ENCODE data around the gene KIF5C.
A peak's percentile ranks its signal among the peaks of the same experiment; 100 is the strongest.

The KIF5C gene

DNA sequence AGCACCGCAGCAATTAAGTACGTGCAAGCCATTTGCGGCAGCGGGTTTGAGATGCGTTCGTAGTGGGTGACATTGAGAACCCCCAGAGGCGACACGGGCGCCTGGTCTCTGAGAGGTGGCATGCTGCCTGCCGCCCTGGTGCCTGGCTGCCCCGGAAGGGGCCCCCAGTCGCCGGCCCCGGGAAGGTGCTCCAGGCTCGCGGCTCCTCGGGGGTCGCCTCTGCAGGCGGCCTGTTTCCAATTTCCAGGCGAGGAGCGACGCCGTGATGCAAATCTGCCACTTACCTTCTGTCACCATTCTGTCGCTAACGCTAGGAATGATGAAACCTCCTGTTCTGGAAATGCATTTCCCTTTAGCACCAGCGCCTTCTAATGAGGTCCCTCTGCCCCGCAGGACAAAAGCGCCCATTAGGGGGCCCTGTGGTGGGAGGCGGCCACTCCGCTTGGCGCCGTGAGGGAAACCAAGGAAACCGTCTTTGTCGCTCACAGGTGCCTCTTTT is 13.0 kb downstream of the KIF5C start:
- DNase-seq, result no peak

DNA sequence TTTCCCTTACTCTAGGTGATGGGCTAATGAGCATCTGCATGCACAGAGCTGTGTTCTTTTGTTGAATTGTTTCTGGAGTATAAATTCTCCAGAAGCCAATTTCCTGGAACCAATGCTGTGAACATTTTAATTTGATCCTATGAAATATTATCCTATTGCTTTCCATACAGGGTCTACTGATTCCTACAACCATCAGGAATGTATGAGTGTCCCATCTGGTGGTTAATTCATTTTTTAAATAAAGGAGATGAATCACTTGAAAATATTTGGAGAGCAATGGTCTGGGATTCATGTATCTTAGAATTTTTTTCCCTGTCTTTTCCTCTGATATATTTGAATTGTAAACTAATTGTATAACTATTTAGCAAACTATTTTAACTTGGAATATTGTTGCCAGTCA is 14.0 kb downstream of the KIF5C start:
- no peak for DNase-seq

DNA sequence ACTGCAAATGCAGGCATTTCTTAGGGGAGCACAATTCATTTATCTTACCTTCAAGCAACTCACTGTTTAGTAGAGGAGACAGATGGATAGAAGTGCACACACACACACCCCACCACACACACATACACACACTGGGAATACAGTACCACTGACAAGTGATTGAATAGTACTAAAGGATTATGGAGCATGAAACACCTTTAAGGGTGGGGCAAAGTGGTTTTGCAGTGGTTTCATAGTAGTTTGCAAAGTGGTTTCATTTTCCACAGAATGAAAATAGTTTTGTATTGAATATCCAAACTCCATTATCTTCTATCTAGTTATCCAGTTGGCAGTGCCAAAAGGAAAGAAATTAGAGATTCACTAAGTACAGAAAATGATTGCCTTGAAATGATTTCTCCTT is 18.9 kb downstream of the KIF5C start:
- no peak for DNase-seq

DNA sequence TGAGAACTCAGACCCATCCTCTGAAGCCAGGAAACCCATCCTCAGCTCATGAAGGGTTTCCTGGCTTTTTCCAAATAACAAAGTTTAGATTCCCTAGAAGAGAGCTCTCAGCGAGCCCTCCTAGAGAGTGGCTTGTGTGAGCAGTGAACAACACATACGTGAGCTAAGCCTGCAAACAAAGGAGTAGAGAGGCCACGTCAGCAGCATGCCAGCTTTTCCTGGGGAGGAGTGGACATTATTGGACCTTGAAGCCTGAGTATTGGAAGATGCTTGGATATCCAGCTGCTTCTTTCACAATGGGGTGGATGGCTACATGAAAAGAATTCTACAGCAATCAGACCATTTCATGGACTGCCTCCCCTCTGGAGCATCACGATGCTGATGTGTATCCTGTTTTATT is 21.1 kb downstream of the KIF5C start:
- DNase-seq, result no peak

DNA sequence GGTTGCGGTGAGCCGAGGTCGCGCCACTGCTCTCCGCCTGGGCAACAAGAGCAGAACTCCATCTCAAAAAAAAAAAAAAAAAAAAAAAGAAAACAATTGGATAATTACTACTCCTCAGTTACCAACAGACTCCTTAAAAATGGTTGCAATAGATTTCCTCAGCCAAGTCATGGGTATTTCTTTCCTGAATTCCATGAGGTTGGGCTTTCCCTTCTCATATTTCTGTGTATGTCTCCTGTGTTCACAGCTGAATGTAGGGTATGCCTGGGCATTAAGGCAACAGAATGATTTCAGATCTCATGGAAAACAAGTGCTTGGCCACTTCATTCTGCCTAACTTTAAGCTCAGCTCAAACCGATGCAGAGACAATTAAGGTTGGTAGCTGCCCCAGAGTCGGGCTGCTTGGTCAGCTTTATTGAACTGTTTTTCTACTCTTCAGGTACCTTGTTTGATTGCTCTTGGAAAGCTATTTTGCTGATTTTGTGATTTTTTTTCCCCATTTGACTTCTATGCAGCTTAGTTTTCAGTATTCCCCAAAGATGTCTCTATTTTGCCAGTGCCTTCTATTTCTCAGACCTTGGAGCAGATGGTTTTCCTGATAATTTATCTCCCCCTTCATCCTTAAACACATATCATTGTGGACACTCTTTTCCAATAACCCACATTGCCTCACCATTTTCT is 24.8 kb downstream of the KIF5C start:
- no peak for DNase-seq

DNA sequence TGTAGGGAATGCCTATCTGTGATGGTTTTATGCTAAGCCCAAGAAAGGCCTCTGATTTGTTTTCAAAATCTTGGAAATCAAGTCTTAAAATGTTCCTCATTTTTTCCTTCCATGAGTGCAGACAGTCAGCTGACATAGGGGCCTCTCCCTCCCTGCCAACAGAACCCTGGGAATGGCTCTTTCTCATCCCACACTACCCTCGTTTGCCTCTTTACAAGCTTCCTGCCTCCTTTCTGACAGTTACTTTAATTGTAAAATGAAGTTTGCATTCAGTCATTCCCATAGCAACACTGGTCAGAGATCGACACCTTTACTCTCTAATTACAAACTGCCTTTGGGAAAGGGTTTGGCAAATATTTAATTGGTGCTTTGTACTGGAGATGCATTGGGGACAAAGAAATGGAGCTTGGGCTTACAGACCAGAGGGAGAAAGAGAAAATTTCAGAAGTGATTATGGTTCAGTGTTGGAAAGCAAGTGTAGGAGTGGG is 25.4 kb downstream of the KIF5C start:
- DNase-seq, result no peak

DNA sequence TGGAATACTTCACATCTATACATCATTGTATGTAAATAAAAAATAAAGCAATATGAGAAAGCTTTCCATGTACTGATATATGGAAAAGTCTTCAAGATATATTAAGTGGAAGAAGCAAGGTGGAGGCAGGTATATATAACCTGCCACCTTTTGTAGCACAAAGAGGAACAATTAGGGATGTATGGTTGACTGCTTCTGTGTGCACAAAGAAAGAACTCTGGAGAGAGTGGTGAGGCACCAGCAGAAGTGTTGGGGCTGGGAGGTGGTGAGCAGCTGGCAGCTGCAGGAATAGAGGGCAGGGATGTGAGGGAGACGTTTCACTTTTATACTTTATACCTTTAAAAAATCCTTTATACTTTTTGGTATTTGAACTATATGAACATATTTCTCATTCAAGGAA is 26.1 kb downstream of the KIF5C start:
- DNase-seq, result no peak

DNA sequence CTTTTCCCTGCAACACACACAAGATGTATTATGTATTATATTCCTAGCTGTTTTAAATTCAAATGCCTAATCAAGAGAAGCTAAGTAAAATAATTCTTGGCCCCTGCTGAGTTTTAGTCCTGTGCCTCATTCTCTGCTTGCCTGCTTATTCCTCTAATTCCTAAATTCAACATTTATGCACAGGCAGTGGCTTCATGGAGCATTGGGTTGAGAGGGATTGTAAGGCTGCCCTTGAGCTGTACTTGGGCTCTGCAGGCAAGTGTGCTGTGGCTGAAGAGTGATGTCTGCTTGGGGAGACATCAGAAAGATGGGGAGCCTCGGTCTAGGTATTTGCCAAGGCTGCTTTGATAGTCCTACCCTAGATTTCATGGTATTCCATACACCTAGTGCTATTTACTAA is 27.8 kb downstream of the KIF5C start:
- no peak for DNase-seq

DNA sequence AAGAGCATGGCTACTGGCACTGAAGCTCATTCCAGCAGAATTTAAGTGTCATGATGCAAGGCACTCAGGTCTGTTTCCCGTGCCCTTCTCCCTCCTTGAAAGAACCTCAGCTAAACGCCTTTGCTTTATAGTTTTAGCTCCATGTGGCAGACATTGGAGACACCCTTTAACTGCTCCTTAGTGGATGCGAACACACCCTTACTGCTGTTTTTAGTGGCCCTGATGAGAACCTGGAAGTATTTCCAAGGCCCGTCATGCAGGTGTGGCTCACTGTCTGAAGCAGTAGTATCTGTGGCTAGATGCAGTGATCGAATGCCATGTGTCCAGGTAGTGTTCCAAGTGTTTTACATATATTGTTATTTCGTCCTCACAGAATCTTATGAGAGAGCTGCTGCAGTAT is 28.3 kb downstream of the KIF5C start:
- DNase-seq, result no peak

DNA sequence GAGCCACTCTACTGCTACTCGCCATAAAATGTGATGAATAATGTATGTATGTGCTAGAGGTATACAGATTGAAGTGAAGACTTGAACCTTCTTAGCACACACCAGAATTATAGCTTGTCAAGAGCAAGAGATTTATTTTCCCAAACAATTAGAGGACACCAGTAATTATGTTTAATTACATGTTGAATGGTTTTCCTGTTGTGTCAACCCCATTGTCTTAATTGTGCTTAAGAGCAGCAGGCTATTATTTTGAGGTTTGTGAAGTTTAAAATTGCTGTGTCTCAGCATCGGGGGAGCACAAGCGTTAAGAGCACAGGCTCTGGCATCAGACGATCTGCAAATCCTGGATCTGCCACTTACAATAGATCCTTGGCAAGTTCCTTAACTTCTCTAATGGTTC is 29.0 kb downstream of the KIF5C start:
- no peak for DNase-seq

DNA sequence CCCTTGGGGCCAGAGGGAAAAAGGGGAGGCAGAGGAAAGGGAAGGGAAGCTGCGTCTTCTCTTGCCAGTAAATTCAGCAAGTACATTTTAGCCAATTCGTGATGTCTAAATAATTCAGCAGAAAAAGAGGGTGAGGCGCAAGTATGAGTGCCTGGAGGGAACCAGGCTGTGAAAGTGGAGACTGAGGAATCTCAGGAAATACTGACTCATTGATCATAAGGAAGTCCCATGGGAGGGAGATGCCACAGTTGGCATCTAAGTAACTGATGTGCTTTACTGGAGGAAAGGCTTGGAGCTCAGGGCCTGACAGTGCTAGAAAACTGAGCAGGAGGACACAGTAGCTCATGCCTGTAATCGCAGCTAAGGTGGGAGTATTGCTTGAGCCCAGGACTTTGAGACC is 31.1 kb downstream of the KIF5C start:
- DNase-seq, result no peak

DNA sequence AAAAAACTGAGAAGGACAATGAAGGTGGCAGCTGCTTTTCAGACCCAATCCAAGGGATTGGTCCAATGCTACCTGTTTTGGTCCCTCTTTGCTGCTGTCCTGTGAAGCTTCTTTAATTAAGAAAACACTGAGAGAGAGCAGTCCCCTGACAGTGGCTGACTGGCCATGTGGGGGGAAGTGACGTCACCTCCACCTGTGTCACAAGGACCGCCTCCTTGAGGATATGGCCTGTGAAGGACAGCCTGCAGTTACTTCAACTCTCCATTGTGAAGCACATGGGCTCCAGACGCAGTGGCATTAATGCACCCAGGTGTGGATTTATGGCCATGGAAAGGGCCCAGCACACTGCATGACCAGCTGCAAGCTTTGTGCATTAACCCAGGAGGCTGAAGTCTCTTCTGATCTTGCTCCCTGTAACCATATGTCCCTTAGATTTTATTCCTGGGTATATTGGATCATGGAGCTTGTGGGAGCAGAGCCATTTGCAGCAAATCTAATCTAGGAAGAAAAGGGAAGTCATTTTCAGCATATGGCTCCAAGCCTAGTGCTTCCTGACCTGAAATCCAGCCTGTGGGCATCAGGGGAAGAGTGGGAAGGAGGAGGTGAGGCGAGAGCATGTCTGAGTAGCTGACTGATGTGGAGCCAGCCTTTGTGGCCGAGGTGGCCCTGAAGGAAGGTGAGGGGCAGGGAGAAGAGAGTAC is 32.2 kb downstream of the KIF5C start:
- DNase-seq, result no peak

DNA sequence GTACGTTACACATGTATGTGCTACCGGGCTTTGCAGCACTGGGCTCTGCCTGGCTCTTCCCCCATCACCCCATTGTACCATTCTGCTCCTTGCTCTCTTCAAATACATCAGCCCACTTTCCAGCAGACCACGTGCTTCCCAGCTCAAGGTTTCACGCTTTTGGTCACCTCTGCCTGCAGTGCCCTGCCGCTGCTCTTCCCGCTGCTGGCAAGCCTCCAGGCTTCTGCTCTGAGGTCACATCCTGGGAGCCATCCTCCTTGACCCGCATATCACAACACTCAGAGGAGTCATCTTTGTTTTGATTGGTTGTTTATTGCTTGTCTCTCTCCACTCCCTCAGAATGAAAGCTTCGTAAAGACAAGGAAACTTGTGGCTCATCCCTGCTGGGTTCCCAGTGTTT is 34.1 kb downstream of the KIF5C start:
- no peak for DNase-seq

DNA sequence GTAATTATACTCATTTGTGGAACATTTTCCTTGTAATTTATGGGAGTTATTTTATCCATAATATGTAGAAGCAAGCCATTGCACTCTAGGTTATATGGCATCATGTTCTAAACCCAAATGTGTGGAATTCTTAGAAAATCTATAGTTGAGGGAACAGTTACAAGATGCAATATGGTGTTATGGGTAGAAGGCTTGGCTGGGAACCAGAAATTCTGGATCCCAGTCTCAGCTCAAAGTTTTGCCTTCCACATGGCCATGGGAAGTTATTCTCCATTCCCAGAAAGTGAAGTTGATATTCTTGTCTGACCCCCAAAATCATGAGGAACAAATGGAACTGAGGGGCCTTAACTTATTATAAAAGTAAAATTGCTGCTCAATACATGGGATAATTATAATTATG is 38.0 kb downstream of the KIF5C start:
- DNase-seq, result no peak

DNA sequence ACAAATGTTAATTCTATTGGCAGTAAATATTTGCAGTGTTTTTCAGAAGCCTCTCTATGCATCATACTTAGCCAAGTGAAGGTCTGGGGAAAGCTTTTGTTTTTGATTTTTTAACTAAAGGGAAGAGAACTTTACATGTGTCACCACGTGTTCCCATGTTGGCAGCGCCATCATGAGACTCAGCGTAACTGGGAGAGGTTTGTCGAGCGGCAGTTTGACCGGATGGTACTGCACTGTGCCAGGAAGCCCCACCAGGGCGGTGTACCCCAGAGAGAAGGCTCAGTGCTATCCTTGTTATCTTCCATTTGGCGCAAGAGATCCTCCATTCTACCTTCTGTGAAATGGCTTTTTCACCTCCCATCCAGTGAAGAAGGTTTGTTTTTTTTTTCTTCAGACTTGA is 38.5 kb downstream of the KIF5C start:
- DNase-seq, result no peak

DNA sequence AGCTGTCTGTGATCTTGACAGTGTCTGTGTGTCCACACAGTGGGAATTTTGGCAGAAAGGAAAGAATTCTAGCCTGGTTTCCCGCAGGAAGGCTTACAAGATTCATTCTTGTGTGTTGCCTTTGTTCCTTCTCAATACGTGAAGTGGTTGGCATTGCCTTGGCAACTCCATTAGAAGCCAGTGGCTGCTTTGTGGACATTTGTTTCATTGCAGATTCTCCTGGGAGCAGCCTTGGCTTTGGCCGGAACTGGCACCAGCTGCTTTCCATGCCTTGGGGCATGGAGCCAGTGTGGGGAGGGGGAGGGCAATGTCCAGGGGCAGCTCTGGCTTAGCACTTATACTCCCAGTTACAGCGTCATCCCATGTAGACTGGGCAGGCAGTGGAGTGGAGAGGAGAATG is 39.4 kb downstream of the KIF5C start:
- DNase-seq, result no peak

DNA sequence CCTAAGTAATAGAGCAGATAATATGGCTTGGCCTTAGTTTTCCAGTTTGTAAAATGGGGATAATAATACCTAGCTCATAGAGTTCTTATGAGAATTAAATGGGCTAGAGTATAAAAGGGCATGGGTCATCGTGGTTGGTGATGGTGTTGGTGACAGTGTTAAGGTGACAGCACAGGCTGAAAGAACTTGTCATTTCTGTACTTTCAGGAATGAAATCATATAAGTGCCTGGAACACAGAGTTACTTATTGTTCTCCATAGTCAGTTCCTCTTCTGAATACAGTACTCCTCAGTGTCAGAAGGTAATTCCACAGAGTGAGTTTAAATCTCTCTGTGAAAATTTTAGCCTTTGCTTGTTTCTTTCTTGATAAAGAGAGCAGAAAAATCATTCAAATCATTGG is 42.4 kb downstream of the KIF5C start:
- no peak for DNase-seq

DNA sequence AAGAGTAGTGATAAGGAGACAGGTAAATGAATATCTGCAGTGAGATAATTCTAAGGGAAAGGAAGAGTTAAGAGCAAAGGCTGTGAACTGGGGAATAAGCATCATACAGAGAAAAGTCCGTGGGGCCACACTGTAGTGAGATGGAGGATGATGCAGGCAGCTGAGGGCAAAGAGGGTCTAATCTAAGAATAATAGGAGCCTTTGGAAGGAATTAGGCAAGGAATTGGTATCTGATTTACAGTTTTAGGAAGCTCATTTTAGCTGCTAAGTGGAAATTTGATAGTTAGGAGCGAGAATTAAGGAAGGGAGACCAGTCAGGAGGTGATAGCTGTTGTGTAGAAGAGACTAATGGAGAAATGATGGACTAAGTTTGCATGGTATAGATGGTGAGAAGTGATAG is 43.5 kb downstream of the KIF5C start:
- no peak for DNase-seq

DNA sequence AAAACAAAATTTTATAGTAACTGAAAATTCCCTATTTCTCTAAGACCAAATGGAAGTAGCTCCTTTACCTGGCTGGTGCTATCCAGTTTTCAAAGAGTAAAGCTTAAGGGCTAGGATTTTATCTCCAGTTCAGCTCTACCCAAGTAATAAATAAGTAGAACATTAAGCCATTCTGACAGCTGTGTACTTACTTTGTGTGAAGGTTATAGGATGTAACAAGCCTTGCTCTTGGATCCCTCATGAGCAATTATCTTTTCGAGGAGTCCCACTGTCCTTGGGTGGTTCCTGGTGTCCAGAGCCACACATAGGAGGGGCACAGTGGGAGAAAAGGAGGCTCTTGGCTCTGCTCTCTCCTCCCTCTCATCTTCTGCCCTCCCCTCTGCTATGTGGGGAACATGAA is 45.5 kb downstream of the KIF5C start:
- DNase-seq, result no peak

DNA sequence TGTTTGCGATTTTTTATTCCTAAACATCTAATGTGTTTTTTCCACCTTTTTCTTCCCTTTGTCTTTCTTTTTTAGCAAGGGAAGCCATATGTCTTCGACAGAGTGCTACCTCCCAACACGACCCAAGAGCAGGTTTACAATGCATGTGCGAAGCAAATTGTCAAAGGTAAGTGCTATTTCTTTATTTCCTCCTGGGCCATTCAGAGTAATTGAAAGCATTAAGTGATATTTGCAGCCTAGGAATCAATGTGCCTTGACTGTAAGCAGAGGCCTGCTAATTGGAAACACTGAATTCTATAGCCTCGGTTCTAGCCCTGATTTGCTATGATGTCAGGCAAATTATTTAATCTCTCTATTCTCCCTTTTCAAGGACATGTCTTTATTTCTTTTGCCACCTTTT is 47.0 kb downstream of the KIF5C start:
- no peak for DNase-seq

DNA sequence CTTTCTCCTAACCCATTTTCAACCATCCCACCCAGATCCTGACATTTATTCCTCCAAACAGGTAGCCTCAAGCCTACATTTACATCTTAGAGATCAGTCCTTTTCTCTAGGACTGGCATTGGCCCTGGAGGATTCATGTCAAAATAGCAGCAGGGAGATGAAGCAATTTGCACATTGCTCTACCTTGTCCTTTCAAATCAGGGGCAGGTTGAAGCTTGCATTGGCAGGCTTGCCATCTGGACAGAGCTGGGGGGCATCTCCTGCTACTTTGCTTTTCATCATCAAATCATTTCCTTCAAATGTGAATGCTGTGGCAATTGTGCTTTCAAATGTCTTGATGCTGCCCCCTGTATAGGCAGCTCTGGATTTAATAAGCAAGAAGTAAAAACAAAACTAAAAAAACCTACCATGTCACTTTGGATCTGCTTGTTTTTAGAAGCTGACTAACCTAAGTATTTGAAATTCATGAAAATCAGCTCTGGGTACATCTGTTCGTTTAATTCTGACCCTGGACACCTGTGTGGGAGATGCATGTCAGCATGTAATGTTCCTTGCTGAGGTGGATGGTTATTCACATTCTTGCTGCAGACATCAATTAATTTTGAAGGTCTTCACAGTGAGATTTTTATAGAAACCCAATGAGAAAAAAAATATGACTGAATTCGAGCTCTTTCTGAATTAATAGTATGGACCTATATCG is 47.9 kb downstream of the KIF5C start:
- no peak for DNase-seq

DNA sequence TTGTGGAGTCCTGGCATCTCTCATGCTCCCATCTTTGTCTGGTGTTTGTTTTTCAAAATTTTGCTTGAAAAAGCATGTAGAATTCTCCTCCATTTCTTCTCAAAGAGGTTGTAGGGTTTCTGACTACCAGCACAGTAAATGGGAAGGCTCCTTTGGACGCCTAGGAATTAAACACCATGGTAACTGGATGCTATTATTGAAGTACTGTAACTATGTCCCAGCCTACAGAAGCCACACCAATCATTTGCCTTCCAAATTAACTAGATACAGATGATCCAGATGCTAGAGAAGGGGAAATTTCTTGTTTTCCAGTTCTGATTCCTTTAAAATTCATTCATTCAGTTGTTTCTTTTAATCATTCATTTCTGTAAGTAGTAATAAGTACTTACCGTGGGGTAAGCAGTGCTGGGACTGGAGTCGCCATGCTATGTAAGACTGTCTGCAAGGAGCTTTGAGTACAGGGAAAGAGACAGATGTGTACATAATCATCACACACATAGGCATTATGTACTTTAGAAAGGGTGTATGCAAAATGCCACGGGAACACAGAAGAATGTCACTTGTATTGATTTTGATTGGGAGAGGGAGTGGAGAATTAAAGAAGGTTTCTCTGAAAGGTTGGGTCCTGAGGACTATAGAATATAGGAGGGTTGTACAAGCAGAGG is 49.6 kb downstream of the KIF5C start:
- DNase-seq, result no peak

DNA sequence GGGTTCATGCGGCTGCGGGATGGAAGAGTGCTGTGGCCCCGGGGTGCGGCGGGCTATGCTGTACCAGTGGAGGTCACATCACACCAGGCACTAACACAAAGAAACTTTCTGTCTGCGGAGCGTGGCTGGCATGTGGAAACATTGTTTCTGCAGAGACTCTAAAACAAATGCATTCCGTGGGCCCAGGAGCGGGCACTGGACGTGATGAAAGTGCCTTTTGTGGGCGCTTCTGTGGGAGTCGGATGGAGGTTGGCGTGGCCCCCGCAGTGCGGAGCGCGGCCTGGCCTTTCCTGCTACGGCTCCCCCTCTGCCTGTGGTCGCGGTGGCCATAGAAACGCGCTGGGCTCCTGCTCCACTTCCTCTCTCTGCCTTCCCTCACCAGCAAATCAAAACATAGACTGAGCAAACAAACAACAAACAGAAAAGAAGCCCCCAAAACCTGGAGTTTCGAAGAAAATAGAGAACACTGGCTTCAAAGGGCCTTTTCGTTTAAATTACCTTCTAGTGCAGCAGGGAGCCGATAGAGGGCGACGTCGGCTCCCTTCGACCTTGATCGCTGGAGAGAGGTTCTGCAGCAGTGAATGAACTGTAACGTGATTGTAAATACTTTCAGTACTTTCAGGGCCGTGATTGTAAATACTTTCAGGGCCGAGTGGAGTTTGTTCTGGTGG is 51.4 kb downstream of the KIF5C start:
- peak; percentile 19 for DNase-seq

Data from GF-D8 (cell line).